HTR-8/SVneo (cell line): Measurements from ENCODE around the gene PPP1R13B.

Experiments
- DNase-seq: peaks from one replicate; pipeline ENCODE4 v3.0.0; 2011; ENCODE audit warnings: low spot score, mixed read lengths; ENCODE audit not compliant: insufficient read length
- FAIRE-seq: peaks from 2 replicates; lab custom pipeline; 2011; peaks lifted over from hg19 to GRCh38; lab: Jason Lieb, UNC

Gene PPP1R13B

DNA sequence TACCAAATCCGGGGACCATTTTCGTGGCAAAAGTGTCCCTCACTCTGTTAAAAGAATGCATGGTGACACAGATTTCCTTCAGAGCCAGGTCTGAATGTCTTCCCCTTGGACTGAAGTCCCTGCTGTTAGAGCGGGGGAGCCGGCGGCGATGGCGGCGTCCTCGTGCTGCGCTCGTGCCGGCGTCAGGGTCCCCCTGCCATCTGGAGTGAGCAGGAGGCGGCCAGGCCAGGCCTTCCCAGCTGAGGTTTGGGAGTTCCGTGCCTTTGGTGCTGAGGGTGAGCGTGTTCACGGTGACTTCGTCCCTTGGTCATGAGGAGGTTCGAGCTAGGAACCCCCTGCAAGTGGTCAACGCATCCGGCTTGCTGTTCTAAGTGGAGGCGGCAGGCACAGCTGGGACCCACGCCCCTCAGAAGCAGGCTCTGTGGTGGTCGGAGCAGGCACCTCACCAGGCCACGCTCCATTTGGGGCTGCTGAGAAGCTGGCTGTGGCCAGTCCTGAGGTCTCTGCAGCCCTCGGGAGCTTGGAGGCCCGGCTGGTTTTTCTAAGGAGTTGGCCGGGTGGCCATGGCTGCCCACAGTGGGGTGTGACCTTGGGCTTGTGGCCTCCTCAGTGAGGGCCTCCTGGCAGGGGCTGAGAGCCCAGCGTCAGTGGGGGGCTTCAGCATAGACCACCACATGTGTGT, 122.2 kb downstream of the PPP1R13B start:
- FAIRE-seq (no peak), DNase-seq (no peak)

DNA sequence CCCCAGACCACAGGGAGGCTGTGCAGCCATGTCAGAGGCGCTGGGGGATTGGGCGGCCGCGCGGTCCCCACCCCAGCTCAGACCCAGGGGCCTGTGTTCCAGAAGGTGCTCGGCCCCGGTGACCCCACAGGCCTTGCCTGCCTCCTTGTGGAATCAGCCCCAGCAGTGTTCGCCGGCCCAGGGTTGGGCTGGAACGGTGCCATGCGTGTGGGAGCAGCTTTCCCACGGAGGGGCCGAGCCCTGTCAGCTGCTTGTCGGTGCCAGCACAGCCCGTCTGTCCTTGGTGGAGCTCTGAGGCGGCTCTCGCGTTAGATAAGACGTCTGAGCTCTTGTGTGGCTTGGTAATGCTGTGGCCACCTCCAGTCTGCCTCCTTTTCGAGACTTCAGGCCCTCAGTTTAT, 123.3 kb downstream of the PPP1R13B start:
- FAIRE-seq (no peak), DNase-seq (no peak)

DNA sequence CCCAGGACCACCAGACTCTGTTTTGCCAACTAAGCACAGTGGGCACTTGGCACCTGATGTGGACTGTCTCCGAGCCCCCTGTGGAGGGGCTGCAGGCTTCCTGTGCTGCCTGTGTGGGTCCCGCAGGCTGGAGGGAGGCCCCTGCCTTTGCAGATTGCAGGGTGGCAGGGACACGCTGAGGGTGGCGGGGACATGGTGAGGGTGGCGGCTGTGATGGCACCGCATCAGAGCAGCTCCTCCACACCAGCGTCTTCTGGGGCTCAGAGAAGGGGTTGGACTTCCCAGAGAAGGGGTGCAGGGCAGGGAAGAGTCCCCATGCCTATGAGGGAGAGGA, 123.7 kb downstream of the PPP1R13B start:
- no peak for FAIRE-seq
- no peak for DNase-seq

- no peak for DNase-seq
- no peak for FAIRE-seq
These were observed 125.8 kb downstream of the PPP1R13B start for GRCh38 chr14:103721334-103722120.

GRCh38 chr14:103719751-103720150, 127.6 kb downstream of the PPP1R13B start:
- FAIRE-seq (no peak), DNase-seq (no peak)

GRCh38 chr14:103718572-103718971, 128.8 kb downstream of the PPP1R13B start:
- no peak for DNase-seq

DNA sequence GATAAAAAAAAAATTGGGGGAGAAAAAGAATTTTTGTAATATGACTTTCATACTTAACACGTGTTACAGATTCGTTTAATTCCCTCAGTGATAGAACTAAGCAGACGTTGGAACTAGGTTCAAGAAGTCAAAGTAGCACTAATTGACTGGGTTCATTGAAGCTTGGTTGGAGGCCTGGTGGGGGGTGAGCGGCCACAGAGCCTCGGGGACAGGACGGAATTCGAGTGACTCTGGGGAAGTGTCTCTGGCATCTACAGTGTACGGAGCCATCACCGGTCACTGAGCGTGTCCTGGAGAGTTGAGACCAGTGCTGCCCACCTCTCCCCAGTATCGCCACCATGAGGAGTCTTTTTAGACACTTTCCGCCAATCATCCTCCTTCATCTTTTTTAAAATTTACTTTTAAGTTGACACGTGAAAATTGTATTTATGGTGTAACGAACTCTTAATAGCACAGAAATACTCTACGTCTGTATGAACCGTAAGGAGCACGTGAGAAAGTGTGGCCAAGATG, 130.4 kb downstream of the PPP1R13B start:
- FAIRE-seq (no peak), DNase-seq (no peak)

More at GRCh38 chr14:103718572-103718971, 128.8 kb downstream of the PPP1R13B start:
- no peak for FAIRE-seq

DNA sequence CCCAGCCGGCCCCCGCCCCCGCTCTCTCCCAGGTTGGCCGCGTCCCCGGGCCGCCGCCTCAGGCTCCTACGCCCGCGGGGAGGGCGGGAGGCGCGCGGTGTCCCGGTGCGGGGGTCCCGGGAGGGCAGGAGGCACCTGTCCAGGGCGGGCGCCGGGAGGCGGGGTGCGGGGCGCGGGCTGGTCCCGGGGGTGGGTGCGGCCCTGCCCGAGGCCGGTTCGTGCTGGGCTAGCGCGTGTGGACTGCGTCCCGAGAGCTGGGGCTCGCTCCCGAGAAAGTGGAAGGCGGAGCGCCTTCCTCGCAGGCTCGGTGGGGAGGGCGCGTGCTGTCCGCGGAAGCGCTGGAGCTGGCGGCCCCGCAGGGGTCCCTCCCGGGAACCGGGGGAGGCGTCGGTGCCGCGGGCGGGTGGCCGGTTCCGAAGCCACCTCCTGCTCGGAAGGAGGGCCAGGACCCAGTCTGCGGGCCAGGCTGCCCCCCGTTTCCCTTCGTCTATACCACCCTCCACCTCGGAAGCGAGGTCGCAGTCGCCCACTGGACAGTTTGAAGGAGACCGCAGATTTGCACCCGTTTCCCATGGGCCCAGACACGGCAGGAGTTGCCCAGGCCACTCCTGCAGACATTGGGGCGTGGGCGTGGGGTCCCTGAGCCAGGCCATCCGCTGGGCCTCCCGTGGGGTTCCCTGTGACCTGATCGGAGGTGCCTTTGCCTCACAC, 131.1 kb downstream of the PPP1R13B start:
- FAIRE-seq (no peak), DNase-seq (peak; percentile 31)

- DNase-seq (peak; percentile 100), FAIRE-seq (peak; percentile 99)
These were observed 132.0 kb downstream of the PPP1R13B start, which contains the start of the genes XRCC3 and ZFYVE21 for GRCh38 chr14:103715052-103716000. Gene XRCC3, minus strand, starts transcription at chr14:103715451. Its CDS starts 4,364 bp downstream, at chr14:103711087. Gene ZFYVE21, plus strand, starts transcription at chr14:103715810. Its CDS starts 32 bp downstream, at chr14:103715842.

DNA sequence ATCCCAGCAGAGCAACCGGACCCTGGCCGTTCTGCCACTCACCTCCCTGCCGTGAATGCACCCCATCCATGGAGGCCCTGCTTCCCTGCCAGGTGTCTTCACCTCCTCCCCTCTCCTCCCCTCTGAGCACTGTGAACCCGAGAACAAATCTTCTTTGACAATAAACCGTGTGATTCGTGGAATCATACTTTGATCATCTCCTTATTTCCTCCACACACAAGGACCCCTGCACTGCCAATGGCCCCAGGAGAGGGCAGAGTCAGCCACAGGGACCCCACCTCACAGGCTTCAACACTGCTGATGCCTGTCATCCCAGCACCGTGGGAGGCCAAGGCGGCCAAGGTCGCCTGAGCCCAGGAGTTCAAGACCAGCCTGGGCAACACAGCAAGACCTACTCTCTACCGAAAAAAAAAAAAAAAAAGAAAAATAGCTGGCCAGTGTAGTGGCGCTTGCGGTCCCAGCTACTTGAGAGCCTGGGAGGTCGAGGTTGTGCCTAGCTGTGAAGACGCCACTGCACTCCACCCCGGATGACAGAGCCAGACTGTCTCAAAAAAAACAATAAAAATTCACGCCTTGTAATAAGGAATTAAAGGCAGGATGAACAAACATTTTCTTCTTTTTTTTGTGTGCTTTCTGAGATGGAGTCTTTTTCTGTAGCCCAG, 133.2 kb downstream of the PPP1R13B start:
- no peak for DNase-seq
- FAIRE-seq: no peak

DNA sequence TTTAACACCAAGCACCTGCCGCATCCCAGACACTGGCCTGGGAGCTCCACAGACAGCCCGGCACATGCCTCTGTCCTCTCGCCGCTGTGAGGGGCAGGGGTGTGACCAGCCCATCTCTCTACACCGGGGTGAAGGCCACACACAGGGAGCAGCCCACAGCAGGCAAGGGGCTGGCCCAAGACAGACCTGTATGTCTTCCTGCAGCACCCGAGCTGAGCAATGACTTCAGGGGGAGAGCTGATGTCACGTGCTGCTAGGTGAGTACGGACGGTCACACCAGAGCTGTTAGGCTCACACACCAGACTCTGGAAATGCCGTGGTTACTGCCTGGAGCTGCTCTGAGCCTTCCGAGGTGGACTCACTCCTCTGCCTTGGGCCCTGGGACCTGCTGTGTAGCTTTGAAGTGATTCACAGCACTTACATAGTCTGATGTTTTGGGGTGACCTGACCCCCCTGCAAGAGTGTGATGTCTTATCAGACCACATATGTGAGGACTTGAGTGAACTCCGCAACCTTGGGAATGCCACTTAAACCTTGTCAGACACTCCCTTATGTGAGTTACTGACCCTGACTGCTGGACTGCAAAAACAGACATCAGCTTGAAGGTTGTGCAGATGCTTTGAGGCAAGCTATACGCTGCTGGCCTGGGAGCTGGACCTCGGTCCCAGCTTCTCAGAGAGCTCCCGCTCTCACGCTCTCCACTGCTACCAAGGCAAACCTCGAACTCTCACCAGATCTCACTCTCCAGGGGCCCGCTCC, 133.9 kb downstream of the PPP1R13B start:
- DNase-seq (no peak), FAIRE-seq (peak; percentile 54)

- no peak for FAIRE-seq
- DNase-seq: no peak
These were observed 134.6 kb downstream of the PPP1R13B start for GRCh38 chr14:103712633-103713247.

GRCh38 chr14:103711516-103712431, 135.6 kb downstream of the PPP1R13B start:
- FAIRE-seq (no peak), DNase-seq (no peak)

GRCh38 chr14:103710771-103711377, 136.5 kb downstream of the PPP1R13B start:
- FAIRE-seq (no peak), DNase-seq (no peak)

GRCh38 chr14:103709814-103710213, 137.6 kb downstream of the PPP1R13B start:
- no peak for FAIRE-seq
- DNase-seq: no peak

DNA sequence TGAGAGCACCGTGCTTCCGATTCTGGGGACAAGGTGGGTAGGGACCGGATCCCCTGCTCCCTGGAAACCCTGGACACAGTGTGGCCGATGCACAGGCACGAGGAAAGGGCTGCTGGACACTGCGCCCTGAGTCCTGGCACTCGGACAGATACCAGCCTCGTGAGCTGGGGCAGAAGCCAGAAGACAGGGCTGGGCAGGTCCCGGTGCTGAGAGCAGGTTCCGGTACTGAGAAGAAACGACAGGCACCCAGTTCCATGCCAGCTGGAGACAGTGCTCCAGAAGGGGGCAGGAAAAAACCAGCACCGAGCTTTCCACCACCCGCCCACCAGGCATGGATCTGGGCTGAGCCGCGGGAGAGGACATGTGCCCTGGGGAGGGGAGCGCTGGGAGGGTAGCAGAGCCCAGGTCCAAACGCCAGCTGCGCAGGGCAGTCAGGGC, 138.6 kb downstream of the PPP1R13B start:
- DNase-seq (no peak), FAIRE-seq (no peak)
